GM12875 (cell line): Measurements from ENCODE around the gene MAP2K2.
"Not testable (repeated sequence)": the region's sequence is repeated elsewhere in the genome, so short reads cannot be mapped to it uniquely, and the experiment has no call there.

Experiments used
- H3K4me3 ChIP-seq: one replicate; pipeline ENCODE4 v1.5.1; 2011; ENCODE audit warnings: low read depth, low read length, control low read depth
- TF ChIP-seq, protein P1 (sequence below): IDR thresholded peaks from 2 replicates; pipeline ENCODE4 v1.5.1; 2011; ENCODE audit warnings: low read depth, mild to moderate bottlenecking, control low read depth, inconsistent platforms, low read length, moderate library complexity, borderline replicate concordance; ENCODE audit not compliant: insufficient read depth

The MAP2K2 gene

DNA sequence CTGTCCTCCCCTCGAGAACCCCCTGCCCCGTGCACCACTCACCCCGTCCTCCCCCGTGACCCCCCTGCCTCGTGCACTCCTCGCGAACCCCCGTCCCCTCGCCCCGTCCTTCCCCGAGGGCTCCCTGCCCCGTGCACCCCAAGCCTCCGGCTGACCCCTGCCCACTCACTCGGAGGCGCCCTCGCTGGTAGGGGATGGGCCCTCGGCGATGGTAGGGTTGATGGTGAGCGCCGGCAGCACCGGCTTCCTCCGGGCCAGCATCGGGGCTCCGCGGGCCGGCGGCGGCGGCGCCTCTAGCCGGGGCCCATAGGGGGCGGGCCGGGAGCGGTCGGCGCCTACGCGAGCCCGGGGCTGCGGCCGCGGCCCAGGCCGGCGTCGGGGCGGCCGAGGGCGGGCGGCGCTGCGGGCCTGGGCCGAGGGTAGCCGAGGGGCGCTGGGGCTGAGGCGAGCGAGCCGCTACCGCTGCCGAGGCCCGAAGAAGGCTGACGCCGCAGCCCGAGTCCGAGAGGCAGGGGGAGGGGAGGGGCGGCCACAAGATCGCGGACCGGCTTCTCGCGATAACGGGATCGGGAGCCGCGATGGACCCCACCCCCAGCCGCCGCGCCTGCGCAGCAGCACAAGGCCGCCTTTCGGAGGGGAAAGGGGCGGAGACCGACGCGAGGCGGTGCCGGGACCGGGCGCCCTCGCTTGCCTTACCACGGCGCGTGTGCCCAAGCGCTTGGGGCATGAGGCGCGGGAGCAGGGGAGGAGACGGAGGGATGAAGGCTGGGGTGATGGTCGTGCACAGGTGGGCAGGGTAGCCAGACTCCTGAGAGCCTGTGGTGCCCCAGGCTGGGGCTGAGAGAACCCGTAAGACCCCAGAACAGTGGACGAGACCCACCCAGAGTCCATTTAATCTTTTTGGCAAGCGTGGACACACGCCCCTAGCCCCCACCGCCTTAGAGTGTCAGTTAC lies at the start of gene MAP2K2:
TSS of gene MAP2K2 (minus strand) at position 508 of the 954 bp plus-strand sequence. CDS start at position 261, 247 bp downstream.
- TF ChIP-seq, protein P1, sequence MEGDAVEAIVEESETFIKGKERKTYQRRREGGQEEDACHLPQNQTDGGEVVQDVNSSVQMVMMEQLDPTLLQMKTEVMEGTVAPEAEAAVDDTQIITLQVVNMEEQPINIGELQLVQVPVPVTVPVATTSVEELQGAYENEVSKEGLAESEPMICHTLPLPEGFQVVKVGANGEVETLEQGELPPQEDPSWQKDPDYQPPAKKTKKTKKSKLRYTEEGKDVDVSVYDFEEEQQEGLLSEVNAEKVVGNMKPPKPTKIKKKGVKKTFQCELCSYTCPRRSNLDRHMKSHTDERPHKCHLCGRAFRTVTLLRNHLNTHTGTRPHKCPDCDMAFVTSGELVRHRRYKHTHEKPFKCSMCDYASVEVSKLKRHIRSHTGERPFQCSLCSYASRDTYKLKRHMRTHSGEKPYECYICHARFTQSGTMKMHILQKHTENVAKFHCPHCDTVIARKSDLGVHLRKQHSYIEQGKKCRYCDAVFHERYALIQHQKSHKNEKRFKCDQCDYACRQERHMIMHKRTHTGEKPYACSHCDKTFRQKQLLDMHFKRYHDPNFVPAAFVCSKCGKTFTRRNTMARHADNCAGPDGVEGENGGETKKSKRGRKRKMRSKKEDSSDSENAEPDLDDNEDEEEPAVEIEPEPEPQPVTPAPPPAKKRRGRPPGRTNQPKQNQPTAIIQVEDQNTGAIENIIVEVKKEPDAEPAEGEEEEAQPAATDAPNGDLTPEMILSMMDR, result peak; percentile 26; the same call in 1 of the 2 replicates
- peak within 1 kb of the TSS; percentile 81 for H3K4me3 ChIP-seq

DNA sequence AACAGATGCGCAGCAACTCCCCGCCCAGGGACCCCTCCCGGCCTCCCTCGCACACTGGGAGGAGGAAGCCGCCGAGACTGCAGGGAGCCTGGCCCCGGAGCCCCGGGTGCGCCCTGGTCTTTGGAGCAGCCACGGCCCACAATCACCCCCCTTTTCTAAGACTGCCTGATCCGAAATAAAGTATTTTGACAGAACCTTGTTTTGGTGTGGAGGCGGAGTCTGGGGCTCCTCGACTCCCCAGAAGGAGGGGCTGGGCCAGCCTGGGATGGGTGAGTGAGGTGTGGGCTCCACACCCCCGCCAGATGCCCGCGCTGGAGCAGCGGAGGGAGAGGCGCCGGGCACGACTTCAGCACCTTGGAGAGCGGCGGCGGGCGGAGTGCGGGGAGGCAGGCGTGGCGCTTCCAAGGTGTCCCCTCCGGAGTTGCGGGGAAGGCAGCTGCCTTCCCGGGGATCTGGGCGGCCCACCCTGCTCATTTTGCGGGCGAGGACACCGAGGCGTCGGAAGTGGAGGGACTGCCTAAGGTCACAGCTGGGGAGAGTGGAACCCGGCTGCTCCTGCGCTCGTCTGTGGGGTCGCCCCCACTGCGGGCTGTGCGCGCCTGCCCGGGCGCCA lies 49.0 kb upstream of the MAP2K2 start:
- no peak overlapping the region for H3K4me3 ChIP-seq
- TF ChIP-seq, protein P1, result no peak

- no peak overlapping the region for H3K4me3 ChIP-seq
- TF ChIP-seq, protein P1, result no peak
Measured at GRCh38 chr19:4171676-4172075, 47.8 kb upstream of the MAP2K2 start.

DNA sequence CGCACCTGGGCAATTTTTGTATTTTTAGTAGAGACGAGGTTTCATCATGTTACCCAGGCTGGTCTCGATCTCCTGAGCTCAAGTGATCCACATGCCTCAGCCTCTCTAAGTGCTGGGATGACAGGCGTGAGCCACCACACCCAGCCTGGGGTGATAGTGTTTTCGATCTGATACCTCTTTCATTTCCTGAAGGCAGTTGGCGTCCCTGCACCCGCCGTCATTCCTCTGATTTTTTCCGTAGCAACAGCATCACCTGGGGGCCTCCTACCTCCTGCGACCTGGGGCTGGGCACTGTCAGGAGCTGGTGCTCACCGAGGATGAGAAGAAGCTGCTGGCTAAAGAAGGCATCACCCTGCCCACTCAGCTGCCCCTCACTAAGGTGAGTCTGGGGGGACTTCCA lies 40.3 kb upstream of the MAP2K2 start:
- TF ChIP-seq, protein P1, result no peak
- H3K4me3 ChIP-seq, result no peak overlapping the region

DNA sequence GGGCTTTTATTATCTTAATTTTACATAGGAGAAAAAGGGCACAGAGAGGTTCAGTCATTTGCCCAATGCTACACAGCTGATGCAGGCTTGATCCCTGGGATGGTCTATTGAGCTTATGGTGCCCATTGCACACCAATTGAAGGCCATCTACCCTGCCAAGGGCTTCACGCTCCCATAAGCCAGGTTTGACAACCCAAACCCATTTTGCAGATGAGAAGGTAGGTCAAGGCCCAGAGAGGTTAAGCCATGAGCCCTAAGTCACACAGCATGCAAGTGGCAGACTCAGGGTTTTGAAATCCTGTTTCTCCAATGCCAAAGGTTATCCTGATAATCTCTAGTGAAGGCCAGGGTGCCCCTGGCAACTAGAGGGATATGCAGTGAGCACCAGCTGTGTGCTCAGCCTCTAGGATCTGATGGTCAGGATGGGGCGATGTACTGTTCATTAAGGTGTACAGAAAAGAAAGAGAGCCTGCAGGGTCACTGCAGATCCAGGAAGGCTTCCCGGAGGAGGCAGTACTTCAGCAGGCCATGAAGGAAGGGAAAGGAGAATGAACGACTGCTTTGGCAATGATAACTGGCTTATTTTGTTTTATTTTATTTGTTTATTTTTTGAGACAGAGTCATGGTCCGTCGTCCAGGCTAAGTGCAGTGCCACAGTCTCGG lies 37.6 kb upstream of the MAP2K2 start:
- H3K4me3 ChIP-seq, result no peak overlapping the region
- TF ChIP-seq, protein P1, result no peak

DNA sequence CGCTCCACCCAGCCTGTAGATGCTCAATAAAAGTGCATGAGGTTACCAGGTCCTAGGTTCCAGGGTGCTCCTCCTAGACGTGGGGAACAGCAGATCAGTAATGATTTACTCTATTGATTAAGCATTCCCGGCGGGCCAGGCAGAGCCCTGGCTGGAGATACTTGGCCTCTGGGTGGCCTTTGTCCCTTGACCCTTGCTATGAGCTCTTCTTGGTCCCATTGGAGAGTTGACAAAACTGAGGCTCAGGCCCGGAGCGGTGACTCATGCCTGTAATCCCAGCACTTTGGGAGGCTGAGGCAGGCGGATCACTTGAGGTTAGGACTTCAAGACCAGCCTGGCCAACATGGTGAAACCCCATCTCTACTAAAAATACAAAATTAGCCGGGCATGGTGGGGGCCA lies 34.0 kb upstream of the MAP2K2 start:
- not testable (repeated sequence) for H3K4me3 ChIP-seq

DNA sequence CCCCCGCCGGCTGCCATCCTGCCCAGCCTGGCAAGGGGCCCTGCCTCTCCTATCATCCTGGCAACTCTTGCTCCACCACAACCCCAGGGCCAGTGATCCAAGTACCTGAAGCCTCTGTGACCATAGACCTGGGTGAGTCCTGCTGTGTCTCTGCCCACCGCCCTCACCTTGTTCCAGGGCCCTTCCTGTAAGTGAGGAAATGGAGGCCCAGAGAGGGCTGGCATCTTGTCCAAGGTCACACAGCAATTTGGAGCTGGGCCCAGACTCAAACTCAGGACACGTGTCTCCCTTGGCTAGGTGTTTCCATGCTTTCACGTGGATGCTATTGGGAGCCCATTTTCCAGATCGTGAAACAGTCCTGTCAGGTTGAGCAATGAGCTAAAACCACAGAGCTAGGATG lies 33.2 kb upstream of the MAP2K2 start:
- no peak overlapping the region for H3K4me3 ChIP-seq
- TF ChIP-seq, protein P1, result no peak
